Spleen (tissue), 11 donors: Measurements from ENCODE around the gene CTNNA1. TPM values are rescaled to one million over a fixed set of nuclear protein-coding genes. Genes with fewer than 3 reads are reported as not detected.

Experiments
- DNase-seq: peaks from one replicate; pipeline ENCODE4 v3.0.0-alpha.2; 2020
- H3K27ac ChIP-seq, 8 donors: fragments of 200-600 bp; sonication (generic) in 7 of 8; 1 replicate in 4 of 8; 2 replicates in 4 of 8; pipeline versions ENCODE4 v1.5.0 to v1.8.0; 2016 to 2021; ENCODE audit warnings: inconsistent platforms in 4 of 8, mild to moderate bottlenecking in 4 of 8, moderate library complexity in 1 of 8
- H3K27me3 ChIP-seq, 7 donors: fragments of 200-600 bp; sonication (generic) in 6 of 7; replicated peaks in 1 of 7; 1 replicate in 4 of 7; 2 replicates in 3 of 7; pipeline versions ENCODE4 v1.5.0 to v1.8.0; 2016 to 2021; ENCODE audit warnings: inconsistent platforms in 3 of 7, mild to moderate bottlenecking in 1 of 7
- H3K36me3 ChIP-seq, 6 donors: fragments of 200-600 bp; sonication (generic) in 5 of 6; 1 replicate in 4 of 6; 2 replicates in 2 of 6; pipeline versions ENCODE4 v1.5.0 to v1.8.0; 2016 to 2021; ENCODE audit warnings: inconsistent platforms in 2 of 6
- H3K4me1 ChIP-seq, 6 donors: fragments of 200-600 bp; sonication (generic) in 5 of 6; 1 replicate in 3 of 6; 2 replicates in 3 of 6; pipeline versions ENCODE4 v1.5.0 to v1.8.0; 2016 to 2021; ENCODE audit warnings: inconsistent platforms in 3 of 6
- H3K4me3 ChIP-seq, 8 donors: fragments of 200-600 bp; sonication (generic) in 7 of 8; 1 replicate in 4 of 8; 2 replicates in 4 of 8; pipeline versions ENCODE4 v1.5.0 to v1.8.0; 2016 to 2021; ENCODE audit warnings: inconsistent platforms in 4 of 8, mild to moderate bottlenecking in 4 of 8, moderate library complexity in 2 of 8
- H3K9me3 ChIP-seq, 8 donors: fragments of 200-600 bp; sonication (generic) in 7 of 8; 1 replicate in 4 of 8; 2 replicates in 4 of 8; pipeline versions ENCODE4 v1.5.0 to v1.8.0; 2016 to 2021; ENCODE audit warnings: inconsistent platforms in 4 of 8
- POLR2A ChIP-seq, 3 donors: fragments of 450-650 bp; IDR thresholded peaks; one replicate each; pipeline ENCODE4 v1.5.1; 2017; ENCODE audit warnings: antibody characterized with exemption in 3 of 3, mild to moderate bottlenecking in 1 of 3
- POLR2AphosphoS5 ChIP-seq, 3 donors: sonication (generic); formaldehyde crosslinking; IDR thresholded peaks; one replicate each; pipeline ENCODE4 v1.5.1; 2017; ENCODE audit warnings: antibody characterized with exemption in 3 of 3
- WGBS, 5 donors: extraction: QIAGEN DNeasy Blood & Tissue Kit in 3 of 5; methylation state at CpG; one replicate each; pipeline versions ENCODE4 v1.1.5 to v1.1.7; 2013 to 2018; 5-methylcytosine and 5-hydroxymethylcytosine counted together
- intact Hi-C: fragments of 100-400 bp; cut with DNase I; formaldehyde crosslinking; loops from one replicate; pipeline ENCODE4 v1.15.0; 2023; ENCODE audit warnings: low total_unique reads
- polyA plus RNA-seq, 3 donors: library from polyadenylated mRNA; stranded (reverse); fragments of 200-250 nt; gene quantifications; one replicate each; pipeline ENCODE4 v1.2.1, GENCODE V29; 2013
- total RNA-seq, 7 donors: library from RNA; depleted of rRNA in 3 of 7; stranded (reverse); fragments of >200 nt in 3 of 7; fragmentation: NEBNext Ultra II Directional in 4 of 7; extraction: Animal tissue kit (Norgen Biotek cat#: 25700) in 4 of 7; gene quantifications; one replicate each; pipeline versions ENCODE4 v1.1.0 to v1.2.1, GENCODE V29; 2016 to 2021
- TF ChIP-seq, protein P1 (sequence below), 11 experiments: fragments of 200-600 bp in 7 of 11; fragments of 450-650 bp in 4 of 11; sonication (generic) in 4 of 11; IDR thresholded peaks in 8 of 11; conservative IDR thresholded peaks in 3 of 11; 1 replicate in 7 of 11; 2 replicates in 4 of 11; pipeline versions ENCODE4 v1.4.0 to v1.8.0; 2016 to 2021; ENCODE audit warnings: antibody characterized with exemption in 11 of 11, inconsistent platforms in 4 of 11, mild to moderate bottlenecking in 1 of 11
- donor health status: healthy with polysubstance abuse.
- donor health status: DM: no; HTN: no; CAD: no; lungs with moderate emphysema.
- donor health status: DM: no; HTN: no; CAD: no.
- donor health status: Bipolar disorder and iron deficiency.
- donor health status: healthy.
- donor health status: DM: no; HTN: no; CAD: no.
- donor health status: DM: yes; HTN: yes; CAD: no.

The CTNNA1 gene
- total and polyA plus RNA-seq, 10 donors: 26.7 to 313 (median 186) TPM

GRCh38 chr5:138955013-138955660 lies 201.9 kb downstream of the CTNNA1 start:
- intact Hi-C loops: no loop called here
- TF ChIP-seq, protein P1, sequence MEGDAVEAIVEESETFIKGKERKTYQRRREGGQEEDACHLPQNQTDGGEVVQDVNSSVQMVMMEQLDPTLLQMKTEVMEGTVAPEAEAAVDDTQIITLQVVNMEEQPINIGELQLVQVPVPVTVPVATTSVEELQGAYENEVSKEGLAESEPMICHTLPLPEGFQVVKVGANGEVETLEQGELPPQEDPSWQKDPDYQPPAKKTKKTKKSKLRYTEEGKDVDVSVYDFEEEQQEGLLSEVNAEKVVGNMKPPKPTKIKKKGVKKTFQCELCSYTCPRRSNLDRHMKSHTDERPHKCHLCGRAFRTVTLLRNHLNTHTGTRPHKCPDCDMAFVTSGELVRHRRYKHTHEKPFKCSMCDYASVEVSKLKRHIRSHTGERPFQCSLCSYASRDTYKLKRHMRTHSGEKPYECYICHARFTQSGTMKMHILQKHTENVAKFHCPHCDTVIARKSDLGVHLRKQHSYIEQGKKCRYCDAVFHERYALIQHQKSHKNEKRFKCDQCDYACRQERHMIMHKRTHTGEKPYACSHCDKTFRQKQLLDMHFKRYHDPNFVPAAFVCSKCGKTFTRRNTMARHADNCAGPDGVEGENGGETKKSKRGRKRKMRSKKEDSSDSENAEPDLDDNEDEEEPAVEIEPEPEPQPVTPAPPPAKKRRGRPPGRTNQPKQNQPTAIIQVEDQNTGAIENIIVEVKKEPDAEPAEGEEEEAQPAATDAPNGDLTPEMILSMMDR (IDR thresholded peaks at IDR 0.05 in 8 of 11, conservative IDR thresholded peaks at IDR 0.05 in 3 of 11): no peak
- TF ChIP-seq POLR2A (IDR thresholded peaks at IDR 0.05) (no peak), POLR2AphosphoS5 (IDR thresholded peaks at IDR 0.05) (no peak)
- Histone ChIP-seq H3K27ac (peak overlapping the region in 2 of 8 donors; percentile 9 to 62), H3K4me3 (no peak overlapping the region), H3K36me3 (peaks cover 0 to 16% (median 0%) of the 10 kb centered on the region in 6 donors), H3K9me3 (no peaks in the 10 kb centered on the region), H3K4me1 (peaks cover 13 to 42% (median 31%) of the 10 kb centered on the region in 6 donors), H3K27me3 (no peaks in the 10 kb centered on the region)
- WGBS, 5 donors: 74 to 89% (median 86%) methylated on average over 12 of the region's 12 CpGs
- DNase-seq: peak; percentile 74

DNA sequence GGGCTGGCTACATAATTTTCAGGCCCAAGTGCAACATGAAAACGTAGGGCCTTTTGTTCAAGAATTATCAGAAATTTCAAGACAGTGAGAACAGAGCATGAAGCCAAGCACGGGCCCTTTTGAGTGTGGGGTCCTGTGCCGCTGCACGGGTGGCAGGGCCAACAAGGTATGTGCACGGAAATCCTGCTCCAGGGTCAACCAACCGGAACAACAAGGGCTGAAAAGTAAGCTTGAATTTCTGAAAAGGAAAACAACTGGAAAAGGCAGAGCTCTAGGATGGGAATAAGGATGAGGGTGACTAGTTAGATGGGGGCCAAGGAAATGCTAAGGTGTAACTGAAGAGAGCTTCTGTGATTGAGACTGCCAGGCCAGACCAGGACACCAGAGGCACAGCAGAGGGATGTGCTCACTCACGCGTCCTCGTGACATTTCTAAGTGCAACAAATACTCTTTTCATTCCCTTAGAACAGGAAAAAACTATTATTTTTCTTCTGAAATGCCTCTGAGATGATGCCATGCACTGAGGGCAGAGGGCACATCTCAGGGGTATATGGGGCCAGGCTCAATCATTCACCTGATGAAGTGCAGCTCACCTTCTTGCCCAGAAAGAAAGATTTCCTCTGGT lies 202.6 kb downstream of the CTNNA1 start:
- no peak for TF ChIP-seq POLR2AphosphoS5 (IDR thresholded peaks at IDR 0.05)
- TF ChIP-seq, protein P1 (IDR thresholded peaks at IDR 0.05 in 8 of 11, conservative IDR thresholded peaks at IDR 0.05 in 3 of 11): no peak
- TF ChIP-seq POLR2A (IDR thresholded peaks at IDR 0.05): no peak
- Histone ChIP-seq H3K4me1 (peaks cover 13 to 42% (median 31%) of the 10 kb centered on the region in 6 donors), H3K27ac (peak overlapping the region in 1 of 8 donors; percentile 62), H3K4me3 (no peak overlapping the region), H3K9me3 (no peaks in the 10 kb centered on the region), H3K27me3 (no peaks in the 10 kb centered on the region), H3K36me3 (peaks cover 0 to 9% (median 0%) of the 10 kb centered on the region in 6 donors)
- DNase-seq: no peak
- WGBS, 5 donors: 85 to 91% (median 87%) methylated on average over 9 of the region's 9 CpGs
- intact Hi-C loops: no loop called here

- Histone ChIP-seq H3K36me3 (no peaks in the 10 kb centered on the region), H3K4me1 (peaks cover 13 to 42% (median 31%) of the 10 kb centered on the region in 6 donors), H3K4me3 (no peak overlapping the region), H3K9me3 (no peaks in the 10 kb centered on the region), H3K27ac (no peak overlapping the region), H3K27me3 (no peaks in the 10 kb centered on the region)
- whole genome bisulfite sequencing, 5 donors: 73 to 100% (median 91%) methylated on average over 1 of the region's 1 CpG
- TF ChIP-seq POLR2A (IDR thresholded peaks at IDR 0.05) (no peak), POLR2AphosphoS5 (IDR thresholded peaks at IDR 0.05) (no peak)
- TF ChIP-seq, protein P1 (IDR thresholded peaks at IDR 0.05 in 8 of 11, conservative IDR thresholded peaks at IDR 0.05 in 3 of 11): no peak
- intact Hi-C loops: no loop called here
- no peak for DNase-seq
These were observed 203.6 kb downstream of the CTNNA1 start for GRCh38 chr5:138956801-138957200.

DNA sequence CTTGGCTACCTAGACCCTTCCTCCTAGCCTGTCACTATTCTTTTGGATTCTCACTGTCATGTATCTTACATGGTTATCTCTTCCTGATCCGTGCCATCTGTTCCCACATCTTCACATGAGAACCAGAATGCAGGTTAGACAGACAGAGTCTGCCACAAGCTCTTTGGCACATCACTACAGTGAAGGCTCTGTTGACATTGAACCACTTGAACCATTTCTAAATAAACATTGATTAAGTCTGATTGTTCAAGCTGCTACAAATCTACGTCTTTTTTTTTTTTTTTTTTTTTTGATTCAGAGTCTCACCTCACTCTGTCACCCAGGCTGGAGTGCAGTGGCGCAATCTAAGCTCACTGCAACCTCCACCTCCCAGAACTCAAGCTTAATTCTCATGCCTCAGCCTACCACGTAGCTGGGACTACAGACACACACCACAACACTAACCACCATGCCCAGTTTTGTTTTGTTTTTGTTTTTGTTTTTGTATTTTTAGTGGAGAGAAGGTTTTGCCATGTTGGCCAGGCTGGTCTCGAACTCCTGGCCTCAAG lies 207.0 kb downstream of the CTNNA1 start:
- H3K27ac ChIP-seq: peak overlapping the region in 1 of 8 donors; percentile 9

More for the DNA sequence above, 207.0 kb downstream of the CTNNA1 start:
- DNase-seq: no peak
- Histone ChIP-seq H3K4me1 (peaks cover 0 to 30% (median 16%) of the 10 kb centered on the region in 6 donors), H3K4me3 (no peak overlapping the region), H3K9me3 (no peaks in the 10 kb centered on the region), H3K27me3 (no peaks in the 10 kb centered on the region), H3K36me3 (no peaks in the 10 kb centered on the region)
- TF ChIP-seq, protein P1 (IDR thresholded peaks at IDR 0.05 in 8 of 11, conservative IDR thresholded peaks at IDR 0.05 in 3 of 11): no peak
- no peak for TF ChIP-seq POLR2A (IDR thresholded peaks at IDR 0.05)
- no peak for TF ChIP-seq POLR2AphosphoS5 (IDR thresholded peaks at IDR 0.05)
- intact Hi-C loops: no loop called here
- 86 to 90% (median 89%) methylated on average over 5 of the region's 5 CpGs for WGBS, 5 donors
